Gastroesophageal sphincter (tissue), 2 donors: ENCODE data around the gene NPIPA5.

ENCODE experiments used
- EP300 ChIP-seq: sonication (generic); formaldehyde crosslinking; IDR thresholded peaks from one replicate; pipeline ENCODE4 v1.6.1; 2017; ENCODE audit warnings: antibody characterized with exemption, mild to moderate bottlenecking
- POLR2A ChIP-seq, 2 donors: fragments of 450-650 bp; IDR thresholded peaks; one replicate each; pipeline ENCODE4 v1.6.1; 2017; ENCODE audit warnings: antibody characterized with exemption in 2 of 2, mild to moderate bottlenecking in 2 of 2, moderate library complexity in 1 of 2

- no peak for TF ChIP-seq EP300
- no peak for TF ChIP-seq POLR2A (IDR thresholded peaks at IDR 0.05)
These were observed 25.4 kb upstream of the NPIPA5 start for GRCh38 chr16:15403392-15403995.
